Activated CD8-positive, alpha-beta memory T cell treated with anti-CD3 and anti-CD28 coated beads, Interleukin-2, amount 50 U/mL, for 24 hours (primary cell): ENCODE results near the gene CRYGA.
"Not testable (repeated sequence)": the region's sequence is repeated elsewhere in the genome, so short reads cannot be mapped to it uniquely, and the experiment has no call there.

Experiments used
- DNase-seq: peaks from one replicate; pipeline ENCODE4 v3.0.0-alpha.2; 2020; ENCODE audit errors: extremely low read depth

CRYGA gene

GRCh38 chr2:208164951-208165755 is 1.8 kb upstream of the CRYGA start:
- no peak for DNase-seq

- DNase-seq, result no peak
Observed at GRCh38 chr2:208156439-208156838, 7.0 kb downstream of the CRYGA start.

GRCh38 chr2:208153156-208153555 is 10.2 kb downstream of the CRYGA start:
- DNase-seq, result no peak

GRCh38 chr2:208150956-208151355 is 12.4 kb downstream of the CRYGA start:
- DNase-seq, result no peak

GRCh38 chr2:208150094-208150493 is 13.3 kb downstream of the CRYGA start:
- no peak for DNase-seq

- DNase-seq, result no peak
Observed at GRCh38 chr2:208148803-208149202, 14.6 kb downstream of the CRYGA start.

GRCh38 chr2:208147759-208148158 is 15.6 kb downstream of the CRYGA start:
- DNase-seq, result no peak

GRCh38 chr2:208147008-208147407 is 16.4 kb downstream of the CRYGA start:
- DNase-seq, result no peak

GRCh38 chr2:208146006-208146405 is 17.4 kb downstream of the CRYGA start, which contains the start of gene CRYGB:
CRYGB (minus strand) TSS chr2:208146158; CDS start chr2:208146120, 38 bp downstream.
- no peak for DNase-seq

GRCh38 chr2:208142925-208143799 is 20.2 kb downstream of the CRYGA start:
- DNase-seq, result no peak

GRCh38 chr2:208142240-208142924 is 21.0 kb downstream of the CRYGA start:
- no peak for DNase-seq

- DNase-seq, result no peak
Observed at GRCh38 chr2:208139447-208139846, 23.9 kb downstream of the CRYGA start.

- not testable (repeated sequence) for DNase-seq
Observed at GRCh38 chr2:208138334-208138733, 25.1 kb downstream of the CRYGA start.

- DNase-seq, result no peak
Observed at GRCh38 chr2:208136716-208137094, 26.7 kb downstream of the CRYGA start.

GRCh38 chr2:208135794-208136715 is 27.3 kb downstream of the CRYGA start:
- no peak for DNase-seq

- no peak for DNase-seq
Observed at GRCh38 chr2:208134928-208135586, 28.3 kb downstream of the CRYGA start.

- no peak for DNase-seq
Observed at GRCh38 chr2:208130712-208131110, 32.7 kb downstream of the CRYGA start.

GRCh38 chr2:208129744-208130711 is 33.4 kb downstream of the CRYGA start, which contains the start of gene CRYGC:
CRYGC (minus strand) TSS chr2:208129828; CDS start chr2:208129792, 36 bp downstream.
- DNase-seq, result no peak

GRCh38 chr2:208128136-208128535 is 35.3 kb downstream of the CRYGA start:
- no peak for DNase-seq
